ENCODE measurements around the gene CD247.

The CD247 gene

DNA sequence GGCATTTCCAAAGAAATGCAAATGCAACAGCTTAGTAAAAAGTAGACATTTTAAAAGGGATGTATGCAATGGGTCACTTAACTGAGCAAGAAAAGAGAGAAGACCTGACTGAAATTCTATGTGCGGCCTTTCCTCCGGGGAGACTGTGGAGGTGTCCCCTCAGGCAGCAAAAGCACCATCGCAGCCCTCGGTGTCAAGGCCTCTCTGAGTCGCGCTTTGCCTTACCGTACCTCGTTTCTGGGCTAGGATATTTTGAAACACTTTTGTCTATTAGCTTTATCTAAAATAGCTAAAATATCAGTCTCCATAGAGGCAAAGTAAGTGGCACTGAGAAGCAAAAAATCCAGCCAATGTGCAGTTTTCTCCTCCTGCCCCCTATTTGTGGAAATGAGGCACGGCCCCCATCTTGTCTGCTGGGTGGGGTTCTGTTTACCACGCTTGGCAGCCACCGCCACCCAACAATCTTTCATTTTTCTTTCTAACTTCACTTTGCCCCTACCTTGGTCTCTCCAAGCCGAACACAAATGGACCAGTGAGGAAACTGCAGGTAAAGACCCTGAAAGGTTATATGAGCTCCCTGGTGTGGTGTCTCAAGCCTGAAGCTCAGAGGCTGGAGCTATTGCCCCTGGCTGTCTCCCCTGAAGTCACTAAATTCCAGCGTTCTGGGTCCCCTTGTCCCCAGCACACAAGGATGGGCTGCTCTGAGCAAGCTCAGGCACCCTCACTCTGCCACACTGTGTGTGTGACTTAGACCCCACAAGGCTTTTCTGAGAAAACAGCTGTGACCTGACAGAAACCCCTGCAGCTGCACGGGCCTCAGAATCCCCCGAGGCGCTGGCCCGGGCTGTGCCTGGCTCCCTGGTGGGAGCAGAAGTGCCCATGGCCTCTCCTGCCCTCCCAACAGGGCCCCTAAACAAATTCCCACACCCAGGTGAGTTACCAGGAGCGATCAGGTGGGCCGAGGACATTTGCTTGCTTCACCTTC, 1.6 kb downstream of the CD247 start:
- TF ChIP-seq TAF1 (IDR thresholded peaks at IDR 0.05; ENCODE audit: low read depth, low read length) (no peak), POLR2A (IDR thresholded peaks at IDR 0.05; ENCODE audit: low read depth, low read length) (no peak), POU2F2 (IDR thresholded peaks at IDR 0.05; ENCODE audit: low read depth, low read length) (no peak), SPI1 (IDR thresholded peaks at IDR 0.05; ENCODE audit: low read depth, low read length) (no peak), POLR2AphosphoS5 (IDR thresholded peaks at IDR 0.05; ENCODE audit: low read depth, low read length) (no peak), PAX5 (IDR thresholded peaks at IDR 0.05; ENCODE audit: insufficient read depth, low read length, severe bottlenecking) (no peak)
- DNase-seq (ENCODE audit: insufficient read length, low spot score) (no peak), FAIRE-seq (no peak)

DNA sequence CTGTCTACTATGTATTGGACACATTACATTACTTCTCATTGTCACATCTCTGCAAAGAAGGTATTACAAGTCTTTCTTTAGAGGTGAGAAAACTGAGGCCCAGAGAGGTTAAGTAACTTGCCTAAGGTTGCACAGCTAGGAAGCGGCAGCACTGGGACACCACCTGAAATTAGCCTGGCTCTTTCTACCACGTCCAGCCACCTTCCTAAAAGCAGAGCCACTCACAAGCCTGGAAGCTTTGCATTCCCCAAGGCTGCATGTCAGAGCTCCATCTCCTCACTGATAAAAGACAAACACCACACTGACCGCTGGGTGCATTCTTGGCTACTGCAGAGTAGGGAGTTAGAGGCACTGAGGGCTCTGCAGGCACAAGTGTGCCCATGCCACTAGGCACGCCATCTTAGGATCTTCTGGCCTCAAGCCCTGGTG, 2.4 kb downstream of the CD247 start:
- TF ChIP-seq POU2F2 (IDR thresholded peaks at IDR 0.05; ENCODE audit: low read depth, low read length) (no peak), SPI1 (IDR thresholded peaks at IDR 0.05; ENCODE audit: low read depth, low read length) (no peak), POLR2A (IDR thresholded peaks at IDR 0.05; ENCODE audit: low read depth, low read length) (no peak), POLR2AphosphoS5 (IDR thresholded peaks at IDR 0.05; ENCODE audit: low read depth, low read length) (no peak), TAF1 (IDR thresholded peaks at IDR 0.05; ENCODE audit: low read depth, low read length) (no peak), PAX5 (IDR thresholded peaks at IDR 0.05; ENCODE audit: insufficient read depth, low read length, severe bottlenecking) (no peak)
- FAIRE-seq, result no peak
- no peak for DNase-seq (ENCODE audit: insufficient read length, low spot score)

DNA sequence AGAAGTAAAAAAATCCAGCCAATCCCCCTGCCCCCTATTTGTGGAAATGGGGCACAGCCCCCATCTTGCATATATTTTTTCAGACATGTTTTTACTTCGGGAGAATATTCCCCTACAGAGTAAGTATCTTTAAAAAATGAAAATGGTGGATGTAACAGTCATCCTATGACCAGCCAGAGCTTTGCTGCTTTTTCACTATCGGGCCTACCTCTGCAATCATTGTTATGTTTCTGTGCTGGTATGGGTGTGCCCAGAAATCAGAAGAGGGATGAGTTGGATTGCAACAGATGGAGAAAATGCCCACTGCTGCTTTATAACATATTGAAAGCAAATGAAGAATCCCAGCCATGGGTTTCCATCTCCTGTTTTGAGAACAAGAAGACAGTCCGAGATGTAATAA, 2.9 kb downstream of the CD247 start:
- TF ChIP-seq SPI1 (IDR thresholded peaks at IDR 0.05; ENCODE audit: low read depth, low read length) (no peak), POU2F2 (IDR thresholded peaks at IDR 0.05; ENCODE audit: low read depth, low read length) (no peak), PAX5 (IDR thresholded peaks at IDR 0.05; ENCODE audit: insufficient read depth, low read length, severe bottlenecking) (no peak), TAF1 (IDR thresholded peaks at IDR 0.05; ENCODE audit: low read depth, low read length) (no peak), POLR2AphosphoS5 (IDR thresholded peaks at IDR 0.05; ENCODE audit: low read depth, low read length) (no peak), POLR2A (IDR thresholded peaks at IDR 0.05; ENCODE audit: low read depth, low read length) (no peak)
- DNase-seq (ENCODE audit: insufficient read length, low spot score) (no peak), FAIRE-seq (no peak)

DNA sequence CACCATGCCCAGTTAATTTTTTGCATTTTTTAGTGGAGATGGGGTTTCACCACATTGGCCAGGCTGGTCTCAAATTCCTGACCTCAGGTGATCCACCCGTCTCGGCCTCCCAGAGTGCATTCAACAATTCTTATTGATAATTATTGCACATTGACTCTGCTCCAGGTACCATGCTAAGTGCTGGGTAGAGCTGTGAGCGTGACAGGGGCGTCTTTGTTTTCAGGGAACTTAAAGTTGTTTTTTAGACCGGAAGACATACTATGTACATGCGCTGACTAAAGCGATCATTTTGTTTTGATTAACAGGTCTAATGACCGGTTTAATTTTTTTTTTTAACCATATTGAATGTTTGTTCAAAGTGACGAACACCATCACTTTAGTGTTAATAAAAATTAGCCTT, 4.0 kb downstream of the CD247 start:
- TF ChIP-seq SPI1 (IDR thresholded peaks at IDR 0.05; ENCODE audit: low read depth, low read length) (no peak), POLR2AphosphoS5 (IDR thresholded peaks at IDR 0.05; ENCODE audit: low read depth, low read length) (no peak), PAX5 (IDR thresholded peaks at IDR 0.05; ENCODE audit: insufficient read depth, low read length, severe bottlenecking) (no peak), POLR2A (IDR thresholded peaks at IDR 0.05; ENCODE audit: low read depth, low read length) (no peak)
- no peak for FAIRE-seq

DNA sequence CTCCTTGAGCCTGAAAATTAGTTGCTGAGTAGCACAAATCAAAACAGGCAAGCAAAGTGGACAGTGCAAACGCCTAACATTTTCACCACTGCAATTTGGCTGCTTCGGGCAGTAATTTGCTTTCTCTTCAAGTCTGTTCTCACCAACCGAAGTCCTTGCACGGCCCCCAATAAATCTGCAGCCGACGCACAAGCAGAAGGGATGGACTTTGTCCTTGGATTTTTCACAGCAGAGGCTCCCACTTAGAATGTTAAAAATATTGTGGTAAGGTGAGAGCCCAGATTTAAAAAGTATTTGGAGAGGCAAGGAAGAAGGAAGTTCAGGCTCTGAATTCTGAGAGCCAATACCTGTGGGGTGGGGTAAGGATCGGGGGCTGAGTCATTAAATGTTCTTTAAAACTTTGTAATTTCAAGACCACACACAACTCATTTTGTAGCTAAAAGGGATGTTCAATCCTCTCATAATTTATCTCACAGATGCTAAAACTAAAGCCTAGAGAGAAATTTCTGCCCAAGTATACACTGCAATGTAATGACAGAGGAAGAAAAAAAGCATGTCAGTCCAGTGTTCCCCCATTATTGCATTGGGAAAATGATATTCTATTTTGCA, 6.2 kb downstream of the CD247 start:
- FAIRE-seq (no peak), DNase-seq (ENCODE audit: insufficient read length, low spot score) (no peak)

More for the DNA sequence above, 4.0 kb downstream of the CD247 start:
- DNase-seq (ENCODE audit: insufficient read length, low spot score), result no peak

DNA sequence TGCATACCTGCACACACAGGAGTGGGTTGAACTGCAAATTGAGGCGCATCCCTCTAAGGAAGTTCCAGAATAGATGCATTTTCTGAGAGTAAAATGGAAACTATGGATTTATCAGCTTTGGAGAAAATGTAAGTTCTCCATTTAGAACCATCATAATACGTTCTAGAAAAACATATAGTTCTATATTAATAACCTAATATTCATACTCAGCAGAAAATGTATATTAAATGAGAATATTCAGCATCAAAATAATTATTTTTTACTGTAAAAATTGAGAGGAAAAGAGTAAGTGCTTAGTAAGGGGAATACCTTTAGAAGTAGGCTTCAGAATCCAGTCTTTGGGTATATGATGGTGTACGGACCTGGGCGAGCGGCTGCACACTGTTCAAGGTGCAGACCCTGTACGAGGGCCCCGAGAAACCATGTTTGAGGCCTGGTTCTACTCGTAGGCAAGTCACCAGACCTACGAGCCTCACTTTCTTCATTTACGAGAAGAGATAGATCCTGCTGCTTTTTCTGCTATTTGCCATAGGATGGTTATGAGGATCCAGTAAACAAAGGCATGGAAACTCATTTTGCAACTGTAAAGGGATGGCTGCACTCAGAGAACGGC, 6.8 kb downstream of the CD247 start:
- FAIRE-seq (no peak), DNase-seq (ENCODE audit: insufficient read length, low spot score) (no peak)
- TF ChIP-seq TAF1 (IDR thresholded peaks at IDR 0.05; ENCODE audit: low read depth, low read length), result no peak
- no peak for TF ChIP-seq SPI1 (IDR thresholded peaks at IDR 0.05; ENCODE audit: low read depth, low read length)
- no peak for TF ChIP-seq POLR2AphosphoS5 (IDR thresholded peaks at IDR 0.05; ENCODE audit: low read depth, low read length)
- TF ChIP-seq POU2F2 (IDR thresholded peaks at IDR 0.05; ENCODE audit: low read depth, low read length), result no peak
- no peak for TF ChIP-seq PAX5 (IDR thresholded peaks at IDR 0.05; ENCODE audit: insufficient read depth, low read length, severe bottlenecking)
- TF ChIP-seq POLR2A (IDR thresholded peaks at IDR 0.05; ENCODE audit: low read depth, low read length), result no peak

More for the DNA sequence above, 6.2 kb downstream of the CD247 start:
- TF ChIP-seq SPI1 (IDR thresholded peaks at IDR 0.05; ENCODE audit: low read depth, low read length), result no peak
- TF ChIP-seq POU2F2 (IDR thresholded peaks at IDR 0.05; ENCODE audit: low read depth, low read length), result no peak
- TF ChIP-seq POLR2AphosphoS5 (IDR thresholded peaks at IDR 0.05; ENCODE audit: low read depth, low read length), result no peak
- no peak for TF ChIP-seq POLR2A (IDR thresholded peaks at IDR 0.05; ENCODE audit: low read depth, low read length)
- no peak for TF ChIP-seq TAF1 (IDR thresholded peaks at IDR 0.05; ENCODE audit: low read depth, low read length)
- no peak for TF ChIP-seq PAX5 (IDR thresholded peaks at IDR 0.05; ENCODE audit: insufficient read depth, low read length, severe bottlenecking)

DNA sequence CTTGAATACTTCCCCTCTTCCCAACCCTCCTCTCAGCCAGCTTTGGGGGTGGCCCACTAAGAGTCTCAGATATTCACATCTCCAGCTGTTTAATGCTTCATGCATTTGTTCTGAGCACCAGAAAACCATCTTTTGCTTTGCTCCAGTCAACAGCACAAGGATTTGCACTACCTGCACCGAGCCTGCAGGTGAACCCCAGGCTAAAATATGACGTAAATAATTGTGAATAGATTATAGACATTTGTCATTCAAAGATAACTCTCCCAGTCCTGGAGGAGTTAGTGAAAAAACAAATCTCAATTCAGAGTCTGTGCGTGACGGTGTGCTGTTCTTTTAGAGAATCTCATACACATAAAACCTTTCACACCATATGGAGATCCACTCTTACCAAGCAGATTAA, 7.4 kb downstream of the CD247 start:
- DNase-seq (ENCODE audit: insufficient read length, low spot score) (no peak), FAIRE-seq (no peak)

DNA sequence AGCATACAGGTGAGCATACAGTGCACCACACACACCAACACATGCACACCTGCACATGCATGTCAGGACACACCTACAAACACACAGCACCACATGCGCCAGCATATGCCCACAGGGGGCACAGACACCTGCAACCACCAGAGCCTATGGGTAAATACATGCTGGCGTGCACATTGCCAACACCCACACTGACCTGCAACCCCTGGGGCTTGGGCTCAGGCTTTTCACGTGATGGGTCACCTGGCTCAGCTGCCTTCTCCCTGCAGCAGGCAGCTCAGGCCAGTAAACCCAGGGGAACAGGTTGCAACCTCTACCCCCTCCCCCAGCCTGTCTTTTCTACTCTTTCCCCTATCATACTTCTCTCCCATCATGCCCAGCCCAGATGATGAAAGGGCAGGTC, 8.1 kb downstream of the CD247 start:
- no peak for FAIRE-seq

More for the DNA sequence above, 7.4 kb downstream of the CD247 start:
- no peak for TF ChIP-seq TAF1 (IDR thresholded peaks at IDR 0.05; ENCODE audit: low read depth, low read length)
- no peak for TF ChIP-seq POU2F2 (IDR thresholded peaks at IDR 0.05; ENCODE audit: low read depth, low read length)
- no peak for TF ChIP-seq POLR2A (IDR thresholded peaks at IDR 0.05; ENCODE audit: low read depth, low read length)
- no peak for TF ChIP-seq PAX5 (IDR thresholded peaks at IDR 0.05; ENCODE audit: insufficient read depth, low read length, severe bottlenecking)
- TF ChIP-seq SPI1 (IDR thresholded peaks at IDR 0.05; ENCODE audit: low read depth, low read length), result no peak
- no peak for TF ChIP-seq POLR2AphosphoS5 (IDR thresholded peaks at IDR 0.05; ENCODE audit: low read depth, low read length)

DNA sequence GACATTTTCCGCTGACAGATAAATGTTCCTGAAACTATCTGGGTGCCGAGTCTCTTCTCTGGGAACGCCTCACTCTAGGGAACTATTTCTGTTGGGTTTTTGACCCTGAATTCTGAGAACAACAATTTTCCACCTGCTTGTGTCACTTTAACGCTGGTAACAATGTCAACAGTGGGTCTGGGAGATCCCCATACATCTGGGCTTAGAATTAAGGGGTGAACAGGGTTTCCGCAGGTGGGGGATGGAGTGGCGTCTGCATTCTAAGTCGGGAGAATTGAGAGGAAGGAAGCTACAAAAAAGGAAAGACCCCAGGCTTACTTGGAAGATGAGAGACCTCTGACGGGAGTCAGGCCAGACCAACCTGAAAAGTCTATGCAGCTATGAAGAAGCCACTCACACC, 8.7 kb downstream of the CD247 start:
- TF ChIP-seq TAF1 (IDR thresholded peaks at IDR 0.05; ENCODE audit: low read depth, low read length) (no peak), SPI1 (IDR thresholded peaks at IDR 0.05; ENCODE audit: low read depth, low read length) (no peak)
- DNase-seq (ENCODE audit: insufficient read length, low spot score) (no peak), FAIRE-seq (no peak)

More for the DNA sequence above, 8.1 kb downstream of the CD247 start:
- no peak for DNase-seq (ENCODE audit: insufficient read length, low spot score)
- no peak for TF ChIP-seq POLR2AphosphoS5 (IDR thresholded peaks at IDR 0.05; ENCODE audit: low read depth, low read length)
- TF ChIP-seq SPI1 (IDR thresholded peaks at IDR 0.05; ENCODE audit: low read depth, low read length), result no peak
- TF ChIP-seq TAF1 (IDR thresholded peaks at IDR 0.05; ENCODE audit: low read depth, low read length), result no peak
- no peak for TF ChIP-seq PAX5 (IDR thresholded peaks at IDR 0.05; ENCODE audit: insufficient read depth, low read length, severe bottlenecking)
- TF ChIP-seq POLR2A (IDR thresholded peaks at IDR 0.05; ENCODE audit: low read depth, low read length), result no peak
- TF ChIP-seq POU2F2 (IDR thresholded peaks at IDR 0.05; ENCODE audit: low read depth, low read length), result no peak

All from GM12891 (cell line).